Measurements from ENCODE around the gene OGN. TPM values are rescaled to one million over a fixed set of nuclear protein-coding genes. Genes with fewer than 3 reads are reported as not detected.

Gene OGN
- total and polyA plus RNA-seq, 12 donors = 2.2 to 25.9 (median 11.3) TPM

- peaks cover 0 to 12% (median 0%) of the 10 kb centered on the region in 9 donors for H3K4me1 ChIP-seq
- DNase-seq = no peak
- H3K36me3 ChIP-seq = peaks cover 0 to 19% (median 0%) of the 10 kb centered on the region in 9 donors
- no peaks in the 10 kb centered on the region for H3K27me3 ChIP-seq
- WGBS, 2 donors = 13 to 16% methylated on average over 1 of the region's 1 CpG
- peaks cover 0 to 14% (median 0%) of the 10 kb centered on the region in 11 donors for H3K9me3 ChIP-seq
- ATAC-seq = no peak
- peak overlapping the region in 1 of 10 donors; percentile 13 for H3K27ac ChIP-seq
- H3K4me3 ChIP-seq = no peak overlapping the region
- TF ChIP-seq CTCF (IDR thresholded peaks at IDR 0.05) = no peak
- intact Hi-C loops (cut with DNase I) = no loop called here
Observed at GRCh38 chr9:92393686-92394085, 10.7 kb downstream of the OGN start.

- WGBS, 2 donors = 84 to 87% methylated on average over 2 of the region's 2 CpGs
- DNase-seq (no peak), ATAC-seq (no peak)
- no peak for TF ChIP-seq CTCF (IDR thresholded peaks at IDR 0.05)
- peaks cover 0 to 6% (median 0%) of the 10 kb centered on the region in 11 donors for H3K9me3 ChIP-seq
- H3K4me1 ChIP-seq = peaks cover 0 to 12% (median 0%) of the 10 kb centered on the region in 9 donors
- no peak overlapping the region for H3K4me3 ChIP-seq
- peaks cover 0 to 10% (median 0%) of the 10 kb centered on the region in 9 donors for H3K36me3 ChIP-seq
- H3K27me3 ChIP-seq = no peaks in the 10 kb centered on the region
- H3K27ac ChIP-seq = no peak overlapping the region
- intact Hi-C loops (cut with DNase I) = no loop called here
Observed at GRCh38 chr9:92392690-92393089, 11.7 kb downstream of the OGN start.

- Histone ChIP-seq H3K9me3 (no peaks in the 10 kb centered on the region), H3K27ac (peak overlapping the region in 4 of 10 donors; percentile 6 to 42 (median 19)), H3K27me3 (no peaks in the 10 kb centered on the region), H3K4me1 (no peaks in the 10 kb centered on the region), H3K36me3 (no peaks in the 10 kb centered on the region), H3K4me3 (no peak overlapping the region)
- no peak for TF ChIP-seq CTCF (IDR thresholded peaks at IDR 0.05)
- DNase-seq (no peak), ATAC-seq (no peak)
- WGBS, 2 donors = 93 to 95% methylated on average over 4 of the region's 4 CpGs
- intact Hi-C loops (cut with DNase I) = no loop called here
Observed at GRCh38 chr9:92385953-92386352, 18.4 kb downstream of the OGN start.

- WGBS, 2 donors = 65 to 69% methylated on average over 6 of the region's 6 CpGs
- Histone ChIP-seq H3K36me3 (no peaks in the 10 kb centered on the region), H3K27ac (peak overlapping the region in 5 of 10 donors; percentile 6 to 42 (median 22)), H3K9me3 (no peaks in the 10 kb centered on the region), H3K4me1 (no peaks in the 10 kb centered on the region), H3K27me3 (no peaks in the 10 kb centered on the region), H3K4me3 (no peak overlapping the region)
- intact Hi-C loops (cut with DNase I) = no loop called here
- no peak for TF ChIP-seq CTCF (IDR thresholded peaks at IDR 0.05)
- no peak for DNase-seq
- ATAC-seq = no peak
Observed at GRCh38 chr9:92385477-92385876, 18.9 kb downstream of the OGN start.
